GM19372 (cell line): Measurements from ENCODE around the gene RRBP1.

ENCODE experiments used
- ATAC-seq: cut with Tn5 transposase; IDR thresholded peaks from one replicate; pipeline ENCODE4 v1.9.1; 2021; ENCODE audit warnings: mild to moderate bottlenecking, low read depth, moderate library complexity; ENCODE audit not compliant: unreplicated experiment

Gene RRBP1

DNA sequence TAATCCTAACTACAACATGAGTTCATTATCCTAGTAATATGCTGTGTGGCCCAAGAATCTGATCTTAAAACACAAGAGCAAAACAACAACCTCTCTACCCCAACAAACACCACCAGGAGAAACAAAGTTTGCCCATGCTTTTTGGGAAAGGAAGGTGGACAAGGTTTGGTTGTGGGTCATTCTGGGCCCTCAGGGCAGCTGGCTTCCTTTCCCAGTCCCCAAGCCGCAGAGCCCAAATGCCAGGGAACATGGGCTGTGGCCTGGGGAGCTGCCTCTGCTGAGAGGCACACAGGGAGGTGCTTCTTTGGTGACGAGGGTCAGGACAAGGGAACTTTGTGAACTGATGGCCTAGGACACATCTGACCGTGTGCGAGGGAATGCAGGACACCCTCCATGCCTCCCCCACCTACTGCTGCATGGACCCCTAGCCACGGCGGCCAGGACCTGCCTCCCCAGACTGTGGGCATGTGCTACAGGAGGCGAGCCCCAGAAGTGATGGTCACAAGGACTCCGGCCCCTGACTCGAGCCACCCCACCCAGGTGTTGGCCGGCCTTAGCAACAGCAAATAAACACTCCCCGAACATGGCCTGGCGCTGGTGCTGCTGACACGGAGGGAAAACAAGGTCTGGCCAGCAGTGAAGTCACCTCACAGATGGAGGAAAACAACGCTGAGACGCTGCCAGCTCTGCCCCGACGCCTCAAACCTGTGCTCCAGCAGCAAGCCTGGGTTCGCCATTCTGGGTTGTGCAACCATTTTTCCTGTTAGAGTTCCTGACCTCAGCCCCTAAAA, 55.6 kb downstream of the RRBP1 start:
- no peak for ATAC-seq

DNA sequence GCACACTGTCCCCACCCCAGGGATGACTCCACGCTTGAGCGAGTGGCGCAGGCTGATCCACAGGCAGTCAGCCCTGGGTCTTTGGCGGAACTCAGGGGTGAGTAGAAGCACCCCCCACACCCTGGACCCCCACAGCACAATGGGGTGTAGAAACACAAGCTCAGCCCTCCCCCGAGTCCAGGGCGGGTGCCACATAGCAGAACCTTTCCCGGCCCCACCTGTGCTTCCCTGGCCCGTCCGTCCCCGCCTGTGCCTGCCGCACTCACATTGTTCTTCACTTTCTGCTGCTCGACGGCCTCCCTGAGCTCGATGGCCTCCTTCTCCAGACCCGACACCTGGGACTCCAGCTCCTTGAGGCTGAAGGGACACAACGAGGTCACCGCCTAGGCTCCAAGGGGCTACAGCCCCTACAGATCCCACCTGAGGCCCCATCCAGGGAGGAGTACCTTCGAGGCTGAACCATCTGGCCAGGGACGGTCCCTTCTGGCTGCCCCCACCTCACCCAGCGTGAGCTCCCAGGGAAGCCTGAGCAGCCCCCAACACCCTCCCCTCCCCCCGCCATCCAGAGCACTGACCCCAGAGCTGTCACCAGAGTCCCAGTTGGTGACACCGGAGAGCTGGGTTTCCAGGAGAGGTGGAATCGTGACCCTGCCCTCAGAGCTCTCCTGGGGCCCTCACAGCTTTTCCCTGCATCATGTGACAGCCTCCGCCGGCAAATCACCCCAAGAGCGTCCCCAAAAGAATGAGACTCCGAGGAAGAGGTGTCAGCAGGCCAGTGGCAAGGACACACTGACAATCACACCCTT, 56.6 kb downstream of the RRBP1 start:
- ATAC-seq = no peak

DNA sequence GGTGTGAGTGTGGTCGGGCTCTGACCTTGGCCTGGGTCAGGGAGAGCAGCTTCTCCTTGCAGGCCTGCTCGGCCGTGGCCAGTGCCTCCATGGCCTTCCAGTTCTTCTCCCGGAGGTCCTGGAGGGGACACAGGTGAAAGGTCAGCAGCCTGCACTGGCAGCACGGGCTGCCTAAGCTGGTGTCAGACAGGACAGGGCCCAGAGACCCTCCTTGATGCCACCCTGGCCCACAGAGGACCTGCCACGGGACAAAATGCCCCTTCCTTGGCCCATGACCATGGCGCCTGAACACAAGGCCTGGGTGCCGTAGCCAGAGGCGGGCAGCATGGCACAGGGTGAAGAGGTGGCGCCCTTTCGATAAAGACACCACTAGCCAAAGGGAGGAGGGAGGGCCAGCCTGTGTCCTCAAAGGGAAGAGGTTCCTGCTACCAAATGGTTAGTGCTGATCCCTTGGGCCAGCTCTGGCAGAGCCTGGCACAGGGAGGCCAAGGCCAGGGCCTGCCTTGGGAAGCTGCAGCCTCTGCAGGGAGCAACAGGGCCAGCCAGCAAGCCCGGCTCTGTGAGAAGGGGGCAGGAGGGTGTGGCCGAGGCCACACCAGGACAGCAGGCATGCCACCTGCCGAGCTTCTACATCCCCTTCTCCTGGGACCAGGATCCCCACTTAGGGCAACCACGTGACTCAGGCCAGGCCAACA, 57.3 kb downstream of the RRBP1 start:
- ATAC-seq = no peak

DNA sequence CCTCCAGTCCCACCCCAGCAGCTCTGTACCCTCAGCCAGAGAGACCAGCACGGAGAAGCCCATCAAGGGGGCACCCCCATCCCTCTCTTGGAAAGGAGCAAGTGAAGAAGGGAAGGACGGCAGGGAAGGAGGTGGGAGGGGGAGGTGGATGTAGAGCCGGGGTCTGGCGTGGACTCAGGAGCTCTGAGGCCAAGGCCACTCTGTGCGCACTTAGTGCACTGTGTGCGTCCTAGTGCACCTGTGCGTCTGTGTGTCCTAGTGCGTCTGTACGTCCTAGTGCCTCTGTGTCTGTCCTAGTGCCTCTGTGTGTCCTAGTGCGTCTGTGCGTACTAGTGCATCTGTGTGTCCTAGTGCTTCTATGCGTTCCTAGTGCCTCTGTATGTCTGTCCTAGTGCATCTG, 58.0 kb downstream of the RRBP1 start:
- no peak for ATAC-seq

DNA sequence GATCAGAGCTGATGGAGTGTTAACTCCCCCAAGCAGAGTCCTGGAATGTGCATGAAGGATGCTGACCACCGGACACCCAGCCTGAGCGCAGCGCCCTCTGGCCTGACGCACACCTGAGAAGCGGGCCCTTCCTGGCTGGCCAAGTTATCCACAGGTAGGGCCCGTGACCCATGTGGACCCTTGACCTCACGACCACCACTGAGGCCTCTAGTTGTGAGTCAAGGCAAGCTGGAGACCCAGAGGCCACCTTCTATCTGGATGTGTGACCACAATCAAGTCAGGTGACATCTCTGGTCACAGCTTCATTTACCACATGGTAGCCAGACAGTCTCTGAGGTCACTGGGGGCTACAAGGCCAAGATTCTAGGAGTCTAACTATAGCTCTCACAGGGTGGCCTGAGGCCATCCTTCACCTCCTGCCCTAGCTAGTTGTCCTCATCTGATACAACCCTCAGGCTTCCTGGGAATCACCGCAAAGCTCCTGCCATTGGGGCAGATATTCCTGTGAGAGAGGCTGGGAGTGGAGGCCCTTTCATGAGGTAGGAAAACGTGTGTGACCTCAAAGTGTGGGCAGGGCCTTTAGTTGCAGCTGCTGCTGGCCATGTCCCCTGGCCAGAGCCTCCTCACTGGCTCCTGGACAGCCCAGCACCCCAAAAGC, 59.1 kb downstream of the RRBP1 start:
- ATAC-seq = no peak

DNA sequence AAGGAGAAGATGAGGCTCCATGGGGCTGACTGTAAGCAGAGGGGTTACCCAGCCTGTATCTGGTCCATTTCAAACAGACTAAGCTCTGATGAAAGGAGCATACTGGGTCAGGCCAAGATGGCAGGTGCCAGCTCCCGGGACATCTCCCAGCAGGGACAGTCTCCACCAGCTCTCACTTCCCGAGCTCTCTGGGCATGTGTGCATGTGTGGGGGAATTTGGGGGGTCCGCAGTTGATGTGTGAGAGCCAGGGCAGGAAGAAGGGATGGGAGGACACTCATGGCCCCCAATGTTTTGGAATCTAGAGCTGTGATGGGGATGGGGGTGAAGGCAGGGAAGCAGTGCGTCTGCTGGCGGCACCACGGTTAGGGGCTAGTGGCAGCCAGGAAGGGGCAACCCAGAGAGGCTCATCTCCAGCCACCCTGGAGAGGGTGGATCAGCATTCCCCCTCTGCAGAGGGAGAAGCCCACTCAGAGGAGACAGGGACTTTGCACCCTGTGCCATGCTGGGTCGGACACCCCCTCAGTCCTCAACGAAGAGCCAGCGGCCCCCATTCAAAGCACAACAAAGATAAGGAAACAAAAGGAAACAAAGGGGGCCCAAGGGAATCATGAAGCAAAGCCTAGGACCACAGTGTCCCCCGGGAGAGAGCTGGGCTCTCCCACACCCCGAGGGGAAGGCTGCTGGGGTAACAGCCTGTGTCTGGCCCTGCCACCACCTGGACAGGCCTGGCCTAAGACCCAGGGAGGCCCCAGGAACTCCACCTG, 59.8 kb downstream of the RRBP1 start:
- no peak for ATAC-seq

DNA sequence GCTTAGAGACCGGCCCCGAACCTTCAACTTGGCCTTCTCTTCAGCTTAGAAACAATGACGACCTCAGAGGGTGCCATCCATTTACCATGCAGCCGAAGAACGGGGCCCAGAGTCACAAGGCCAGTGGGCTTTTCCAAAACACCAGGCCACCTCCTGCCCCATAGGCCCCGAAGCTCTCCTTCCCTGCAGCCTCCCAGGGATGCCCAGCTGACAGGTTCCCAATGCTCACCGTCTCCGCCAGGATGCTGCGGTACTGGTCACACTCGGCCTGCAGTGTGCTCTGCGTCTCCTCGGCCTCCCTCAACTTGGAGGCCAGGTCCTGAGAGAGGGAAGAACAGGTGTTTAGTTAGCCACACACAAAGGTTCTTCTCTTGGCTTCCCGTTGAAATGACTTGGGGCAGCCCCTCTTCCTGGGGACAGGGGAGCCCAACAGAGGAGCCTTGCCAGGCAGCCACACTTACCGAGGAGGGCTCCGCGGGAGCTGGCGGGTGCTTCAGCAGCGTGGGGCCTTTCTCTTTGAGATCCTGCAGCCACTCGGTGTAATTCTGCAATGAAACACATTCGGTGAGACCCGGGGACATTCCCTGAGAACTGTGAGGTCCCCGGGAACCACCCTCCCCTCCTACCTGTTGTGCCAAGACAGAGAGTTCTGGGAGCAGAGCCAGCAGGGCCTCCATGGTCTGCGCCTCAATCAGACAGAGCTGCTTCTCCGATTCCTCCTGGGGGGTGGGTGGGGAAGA, 60.6 kb downstream of the RRBP1 start:
- ATAC-seq = no peak

DNA sequence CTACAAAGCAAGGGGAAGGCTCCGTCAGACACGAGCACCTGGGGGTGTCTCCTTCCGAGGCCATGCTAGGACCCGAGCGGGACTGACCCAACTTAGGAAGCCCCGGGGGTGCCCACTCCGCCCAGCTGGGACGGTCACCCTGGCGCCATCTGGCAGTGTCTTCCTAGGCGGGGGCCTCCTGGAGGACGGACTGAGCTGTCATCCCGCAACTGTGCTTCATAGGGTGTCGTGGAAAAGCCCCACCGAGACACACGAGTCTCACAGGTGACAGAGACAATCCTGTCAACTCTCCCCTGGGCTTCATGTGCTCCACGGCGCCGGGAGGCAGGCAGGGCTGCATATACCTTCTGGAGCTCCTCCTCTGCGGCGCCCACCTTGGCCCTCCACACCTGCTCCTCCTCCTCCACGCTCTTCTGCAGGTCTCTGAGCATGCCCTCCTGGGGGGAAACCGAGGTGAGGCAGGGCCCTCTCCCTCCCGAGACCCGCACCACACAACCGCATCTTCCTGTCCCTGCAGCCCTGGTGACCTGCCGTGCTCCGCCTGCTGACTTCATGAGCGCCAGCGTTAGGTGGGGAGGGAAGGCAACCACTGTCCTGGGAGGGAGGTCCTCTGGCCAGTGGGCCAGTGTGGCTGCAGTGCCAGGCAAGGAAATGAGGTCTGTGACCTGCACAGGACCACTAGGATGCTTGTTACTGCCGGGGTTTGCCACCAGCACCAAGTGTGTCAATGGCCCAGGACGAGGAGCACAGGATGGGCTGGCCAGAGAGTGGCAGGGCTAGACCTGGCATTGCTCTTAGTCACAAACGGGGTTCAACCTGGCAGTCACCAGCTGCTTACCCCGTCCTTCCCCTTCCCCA, 61.4 kb downstream of the RRBP1 start:
- ATAC-seq = no peak

DNA sequence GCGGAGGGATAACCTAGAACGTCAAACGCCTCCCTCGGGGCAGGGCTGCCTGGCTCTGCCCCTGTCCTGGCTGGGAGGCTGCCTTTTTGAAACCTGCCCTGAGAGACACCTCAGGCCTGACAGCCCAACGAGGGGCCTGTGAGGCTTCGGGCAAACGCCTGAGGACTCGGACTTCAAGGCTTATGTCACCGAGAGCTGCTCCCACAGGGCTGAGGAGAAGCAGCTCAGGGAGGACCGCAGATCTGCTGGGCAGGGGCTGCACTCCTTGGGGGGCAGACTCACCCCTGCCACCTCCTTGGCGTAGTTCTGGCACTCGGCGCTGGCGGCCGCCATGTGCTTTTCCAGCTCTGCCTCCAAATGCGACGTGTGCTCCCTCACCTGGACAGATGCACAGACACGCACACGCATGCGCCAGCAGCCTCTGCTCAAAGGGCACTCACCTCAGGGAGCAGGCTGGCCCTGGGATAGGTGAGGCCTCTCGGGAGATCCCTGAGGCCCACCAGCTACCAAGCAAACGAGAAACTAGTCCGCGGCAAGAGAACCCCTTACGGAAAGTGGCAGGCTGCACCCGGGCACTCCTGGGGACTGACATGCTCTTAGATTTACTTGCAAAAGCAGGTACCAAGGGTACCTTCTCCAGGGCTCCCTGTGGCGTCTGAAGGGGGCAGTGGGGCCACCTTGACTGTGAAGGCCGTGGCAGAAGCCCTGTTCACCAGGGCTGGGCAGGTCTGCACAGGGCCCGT, 62.5 kb downstream of the RRBP1 start:
- ATAC-seq = no peak

DNA sequence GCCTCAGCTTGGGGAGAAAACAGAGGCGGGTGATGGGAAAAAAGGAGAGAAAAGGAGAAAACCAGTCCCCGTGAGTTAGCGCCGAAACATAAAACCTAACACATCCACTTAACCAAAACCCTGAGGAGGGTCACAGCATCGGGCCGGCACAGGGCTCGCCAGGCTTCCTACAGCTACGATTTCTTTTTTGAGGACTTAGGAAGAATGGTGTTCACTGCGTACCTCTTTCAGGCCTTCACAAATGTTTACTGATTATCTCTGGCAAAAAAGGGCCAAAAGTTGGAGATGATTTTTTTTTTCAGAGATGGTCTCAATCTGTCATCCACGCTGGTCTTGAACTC, 63.4 kb downstream of the RRBP1 start:
- ATAC-seq = no peak

DNA sequence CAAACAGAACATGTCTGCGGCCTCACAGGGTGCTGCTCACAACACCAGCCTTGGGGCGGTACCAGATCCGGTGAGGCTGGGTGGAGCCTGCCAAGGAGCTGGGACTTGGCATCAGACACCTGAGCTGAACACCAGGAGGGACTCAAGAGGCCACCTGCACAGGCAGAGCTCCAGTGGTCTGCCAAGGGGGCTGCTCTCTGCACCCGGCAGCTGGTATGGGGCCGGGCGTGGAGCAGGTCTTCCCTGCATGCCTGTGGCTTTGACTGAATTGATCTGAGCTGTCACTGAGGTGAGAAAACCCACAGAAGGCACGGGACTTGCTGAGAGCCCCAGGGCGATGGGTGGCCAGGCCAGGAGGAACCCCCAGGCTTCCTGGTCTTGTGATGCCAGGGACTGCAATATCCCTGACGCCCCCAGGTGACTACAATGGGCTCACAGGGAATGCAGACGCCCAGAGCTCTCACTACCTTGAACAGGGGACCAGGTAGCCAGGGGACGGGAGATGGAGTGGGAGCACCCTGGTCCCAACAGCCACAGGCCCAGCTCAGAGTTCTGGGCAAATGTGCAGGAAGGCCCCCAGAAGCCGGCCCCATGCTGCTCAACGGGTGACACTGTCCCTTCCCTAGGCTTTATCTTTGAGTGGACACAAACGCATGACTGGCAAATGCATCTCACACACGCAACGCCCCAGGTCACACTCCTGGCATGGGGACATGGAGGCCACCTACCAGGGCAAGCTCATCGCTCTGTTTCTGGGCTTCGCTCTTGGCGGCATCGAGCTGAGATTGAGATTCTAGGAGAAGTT, 64.0 kb downstream of the RRBP1 start:
- ATAC-seq = no peak

DNA sequence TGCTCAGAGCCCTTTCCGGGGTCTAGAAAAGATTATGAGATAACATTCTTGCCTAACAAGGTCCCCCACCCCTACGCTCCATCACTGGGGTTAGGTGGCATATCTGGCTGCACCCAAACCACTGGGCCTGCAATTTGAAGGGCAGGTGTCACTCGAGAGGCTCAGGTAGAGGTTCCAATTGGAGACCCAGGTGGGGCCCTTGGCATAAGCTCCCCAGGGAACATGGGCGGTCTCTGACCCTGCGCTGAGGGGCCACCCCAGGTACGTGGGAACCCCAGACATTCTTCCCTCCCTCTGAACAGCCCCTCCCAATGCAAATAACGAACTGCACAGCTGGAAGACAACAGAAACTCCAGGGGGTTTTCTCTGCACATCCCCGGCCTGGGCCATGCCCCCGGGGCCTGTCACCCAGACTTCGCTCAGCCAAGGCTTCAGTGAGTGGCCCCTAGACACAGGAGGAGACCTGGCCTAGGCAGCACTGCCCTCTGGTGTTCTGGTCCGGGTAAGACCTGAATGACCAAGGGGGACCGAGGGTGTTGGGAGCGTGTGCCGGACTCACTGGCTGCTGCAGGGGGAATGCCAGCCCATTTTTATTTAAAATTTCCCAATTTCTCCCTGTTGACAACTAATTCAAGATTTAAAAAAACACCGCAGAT, 64.7 kb downstream of the RRBP1 start:
- no peak for ATAC-seq

DNA sequence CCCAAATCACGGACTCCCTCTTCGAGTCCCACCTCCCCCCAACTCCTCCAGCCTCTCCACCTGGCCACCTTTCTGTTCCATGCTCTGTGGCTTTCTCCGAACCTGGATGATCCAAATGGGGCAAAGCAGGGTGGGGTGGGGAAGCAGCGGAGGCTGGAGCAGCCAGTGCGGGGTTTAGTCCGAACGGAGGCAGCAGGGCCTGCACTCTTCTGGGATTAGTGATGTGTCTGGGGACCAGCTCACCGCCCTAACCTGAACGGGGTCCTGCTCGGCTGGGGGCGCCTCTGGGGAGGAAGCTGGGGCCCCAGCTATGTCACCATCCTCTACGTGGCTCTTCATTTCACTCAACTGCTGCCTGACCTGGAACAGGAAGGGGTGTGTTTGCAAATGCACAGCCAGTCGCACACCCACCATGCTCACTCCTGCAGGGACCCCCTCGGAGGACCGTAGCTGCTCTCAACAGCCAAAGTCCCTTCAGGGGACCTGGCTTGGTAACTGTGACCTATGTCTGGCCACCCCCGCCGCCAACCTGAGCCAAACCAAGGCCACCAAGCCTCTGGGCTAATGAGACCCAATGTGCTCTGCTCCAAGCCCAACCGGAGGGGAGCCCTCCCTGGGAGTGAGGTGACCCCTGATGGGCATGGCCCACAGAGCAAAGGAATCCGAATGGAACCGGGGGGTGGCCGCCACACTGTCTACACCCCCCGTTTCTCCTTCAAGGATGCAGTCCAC, 65.4 kb downstream of the RRBP1 start:
- ATAC-seq = no peak

DNA sequence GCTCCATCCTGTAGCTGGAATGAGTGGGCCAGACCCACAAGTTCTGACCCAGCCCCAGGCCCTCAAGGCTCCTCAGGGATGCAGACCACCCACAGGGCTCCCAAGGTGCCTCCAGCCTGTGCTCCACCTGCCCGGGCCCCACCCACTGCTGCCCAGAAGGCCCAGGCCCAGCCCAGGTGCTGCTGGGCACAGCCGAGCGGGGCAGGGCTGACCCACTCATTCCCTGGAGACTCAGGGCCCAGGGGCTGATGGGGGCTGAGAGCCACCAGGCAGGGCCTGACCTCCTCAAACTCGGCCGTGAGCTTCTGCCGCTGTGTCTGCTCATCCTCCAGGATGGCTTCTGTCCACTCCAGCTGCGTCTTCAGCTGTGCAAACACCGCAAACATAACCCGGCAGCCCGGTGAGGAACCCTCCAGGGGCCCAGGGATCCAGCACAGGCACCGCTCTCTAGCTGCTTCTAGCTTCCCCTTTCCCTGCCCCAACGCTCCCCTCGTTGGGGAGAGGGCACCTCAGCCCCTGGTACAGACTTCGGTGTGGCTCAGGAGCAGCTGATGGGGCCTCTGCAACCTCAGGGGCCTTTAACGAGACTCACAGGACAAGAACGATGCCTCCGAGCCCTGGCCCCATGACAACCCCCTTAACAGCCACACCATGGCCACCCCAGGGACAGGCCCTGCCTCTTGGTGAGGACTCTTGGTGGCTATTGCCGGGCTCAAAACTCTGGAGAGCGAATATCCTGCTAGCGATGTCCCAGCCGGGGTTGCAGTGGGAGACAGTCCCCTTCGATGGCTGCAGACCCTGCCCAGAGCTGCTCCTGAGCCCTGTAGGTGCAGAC, 66.2 kb downstream of the RRBP1 start:
- ATAC-seq = no peak
